HL-60 (cell line): ENCODE measurements around the gene AS3MT.

Source experiments
- DNase-seq, 2 experiments: peaks; one replicate each; pipeline ENCODE4 v3.0.0-alpha.2; 2010 to 2020; ENCODE audit warnings: low read depth in 1 of 2, low spot score in 1 of 2
- H3K27ac ChIP-seq: fragments of 250-450 bp; sonication (Bioruptor Pico); replicated peaks from 2 replicates; pipeline ENCODE4 v1.5.1; 2020; ENCODE audit warnings: mild to moderate bottlenecking, moderate library complexity
- H3K27me3 ChIP-seq: fragments of 250-450 bp; sonication (Bioruptor Pico); 2 replicates; pipeline ENCODE4 v1.5.1; 2021; ENCODE audit warnings: mild to moderate bottlenecking, moderate library complexity; ENCODE audit not compliant: insufficient read depth, poor library complexity, severe bottlenecking
- H3K4me3 ChIP-seq: replicated peaks from 2 replicates; pipeline ENCODE4 v1.5.1; 2011; ENCODE audit warnings: mild to moderate bottlenecking, control low read depth, low read length; ENCODE audit not compliant: insufficient read depth
- CTCF ChIP-seq: IDR thresholded peaks from one replicate; pipeline ENCODE4 v1.5.1; 2011; ENCODE audit warnings: low read length, control low read depth, inconsistent platforms; ENCODE audit not compliant: insufficient read depth
- GABPA ChIP-seq: IDR thresholded peaks from 2 replicates; pipeline ENCODE4 v1.6.1; 2012; ENCODE audit warnings: low read depth
- POLR2AphosphoS5 ChIP-seq: IDR thresholded peaks from 2 replicates; pipeline ENCODE4 v1.6.1; 2012; ENCODE audit warnings: low read depth
- SPI1 ChIP-seq: IDR thresholded peaks from 2 replicates; pipeline ENCODE4 v1.6.1; 2012; ENCODE audit warnings: low read depth, mild to moderate bottlenecking, borderline replicate concordance
- TF ChIP-seq, protein P1 (sequence below): IDR thresholded peaks from 2 replicates; pipeline ENCODE4 v1.6.1; 2012; ENCODE audit warnings: low read depth; ENCODE audit not compliant: insufficient replicate concordance

AS3MT gene

GRCh38 chr10:102868911-102869257 is 386 bp upstream of the AS3MT start:
- TF ChIP-seq, protein P1, sequence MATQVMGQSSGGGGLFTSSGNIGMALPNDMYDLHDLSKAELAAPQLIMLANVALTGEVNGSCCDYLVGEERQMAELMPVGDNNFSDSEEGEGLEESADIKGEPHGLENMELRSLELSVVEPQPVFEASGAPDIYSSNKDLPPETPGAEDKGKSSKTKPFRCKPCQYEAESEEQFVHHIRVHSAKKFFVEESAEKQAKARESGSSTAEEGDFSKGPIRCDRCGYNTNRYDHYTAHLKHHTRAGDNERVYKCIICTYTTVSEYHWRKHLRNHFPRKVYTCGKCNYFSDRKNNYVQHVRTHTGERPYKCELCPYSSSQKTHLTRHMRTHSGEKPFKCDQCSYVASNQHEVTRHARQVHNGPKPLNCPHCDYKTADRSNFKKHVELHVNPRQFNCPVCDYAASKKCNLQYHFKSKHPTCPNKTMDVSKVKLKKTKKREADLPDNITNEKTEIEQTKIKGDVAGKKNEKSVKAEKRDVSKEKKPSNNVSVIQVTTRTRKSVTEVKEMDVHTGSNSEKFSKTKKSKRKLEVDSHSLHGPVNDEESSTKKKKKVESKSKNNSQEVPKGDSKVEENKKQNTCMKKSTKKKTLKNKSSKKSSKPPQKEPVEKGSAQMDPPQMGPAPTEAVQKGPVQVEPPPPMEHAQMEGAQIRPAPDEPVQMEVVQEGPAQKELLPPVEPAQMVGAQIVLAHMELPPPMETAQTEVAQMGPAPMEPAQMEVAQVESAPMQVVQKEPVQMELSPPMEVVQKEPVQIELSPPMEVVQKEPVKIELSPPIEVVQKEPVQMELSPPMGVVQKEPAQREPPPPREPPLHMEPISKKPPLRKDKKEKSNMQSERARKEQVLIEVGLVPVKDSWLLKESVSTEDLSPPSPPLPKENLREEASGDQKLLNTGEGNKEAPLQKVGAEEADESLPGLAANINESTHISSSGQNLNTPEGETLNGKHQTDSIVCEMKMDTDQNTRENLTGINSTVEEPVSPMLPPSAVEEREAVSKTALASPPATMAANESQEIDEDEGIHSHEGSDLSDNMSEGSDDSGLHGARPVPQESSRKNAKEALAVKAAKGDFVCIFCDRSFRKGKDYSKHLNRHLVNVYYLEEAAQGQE, result no peak
- TF ChIP-seq SPI1, result no peak
- TF ChIP-seq CTCF, result no peak
- no peak for TF ChIP-seq POLR2AphosphoS5
- H3K4me3 ChIP-seq, result no peak overlapping the region
- H3K27me3 ChIP-seq, result peaks cover 14% of the 10 kb centered on the region
- DNase-seq, result no peak
- H3K27ac ChIP-seq, result no peak overlapping the region

DNA sequence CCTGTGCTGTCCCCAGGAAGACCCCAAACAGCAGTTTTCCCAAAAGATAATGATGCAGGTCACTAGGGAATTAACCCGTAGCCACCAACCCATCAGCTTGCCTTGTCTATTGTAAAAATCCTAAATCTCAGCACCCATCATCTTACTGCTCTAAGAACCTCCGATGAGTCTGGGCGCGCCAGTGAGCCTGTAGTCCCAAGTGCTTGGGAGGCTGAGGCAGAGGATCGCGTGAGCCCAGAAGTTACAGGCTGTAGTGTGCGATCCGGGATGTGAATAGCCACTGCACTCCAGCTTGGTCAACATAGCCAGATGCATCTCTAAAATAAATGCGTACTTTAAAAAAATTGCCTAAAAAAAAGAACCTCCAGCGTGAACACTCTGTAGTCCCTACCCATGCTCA is 951 bp downstream of the AS3MT start:
- no peak for DNase-seq
- no peak overlapping the region for H3K27ac ChIP-seq
- peaks cover 14% of the 10 kb centered on the region for H3K27me3 ChIP-seq
- TF ChIP-seq GABPA (no peak), POLR2AphosphoS5 (no peak), SPI1 (no peak), CTCF (no peak)
- TF ChIP-seq, protein P1, result no peak
- no peak overlapping the region for H3K4me3 ChIP-seq

DNA sequence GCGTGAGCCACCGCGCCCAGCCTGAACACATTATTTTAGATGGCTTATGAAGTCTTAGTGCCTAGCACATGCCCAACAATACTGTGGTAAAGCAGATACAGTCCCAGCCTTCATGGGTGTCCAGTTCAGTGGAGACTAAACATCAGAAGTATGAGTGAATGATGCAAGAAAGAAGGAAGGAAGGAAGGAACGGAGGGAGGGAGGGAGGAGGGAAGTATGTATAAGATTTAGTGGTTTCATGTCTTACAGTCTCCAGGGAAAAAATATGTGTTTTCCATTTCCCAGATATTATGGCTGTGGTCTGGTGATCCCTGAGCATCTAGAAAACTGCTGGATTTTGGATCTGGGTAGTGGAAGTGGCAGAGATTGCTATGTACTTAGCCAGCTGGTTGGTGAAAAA is 2.9 kb downstream of the AS3MT start:
- no peak for DNase-seq
- no peak overlapping the region for H3K4me3 ChIP-seq
- TF ChIP-seq GABPA (no peak), POLR2AphosphoS5 (no peak), SPI1 (no peak), CTCF (no peak)
- TF ChIP-seq, protein P1, result no peak
- H3K27me3 ChIP-seq, result peaks cover 14% of the 10 kb centered on the region
- H3K27ac ChIP-seq, result no peak overlapping the region
